ENCODE measurements around the gene B9D1. TPM values are rescaled to one million over a fixed set of nuclear protein-coding genes. Genes with fewer than 3 reads are reported as not detected.

B9D1 gene
- total and polyA plus RNA-seq, 2 of the 13 experiments (the other 11 are each of a cell fraction or from before 2014, with no cell fraction given) = 27.7 to 31.1 TPM

GRCh38 chr17:19336938-19337711 is 25.4 kb downstream of the B9D1 start (continued):
- TF ChIP-seq, protein P1, sequence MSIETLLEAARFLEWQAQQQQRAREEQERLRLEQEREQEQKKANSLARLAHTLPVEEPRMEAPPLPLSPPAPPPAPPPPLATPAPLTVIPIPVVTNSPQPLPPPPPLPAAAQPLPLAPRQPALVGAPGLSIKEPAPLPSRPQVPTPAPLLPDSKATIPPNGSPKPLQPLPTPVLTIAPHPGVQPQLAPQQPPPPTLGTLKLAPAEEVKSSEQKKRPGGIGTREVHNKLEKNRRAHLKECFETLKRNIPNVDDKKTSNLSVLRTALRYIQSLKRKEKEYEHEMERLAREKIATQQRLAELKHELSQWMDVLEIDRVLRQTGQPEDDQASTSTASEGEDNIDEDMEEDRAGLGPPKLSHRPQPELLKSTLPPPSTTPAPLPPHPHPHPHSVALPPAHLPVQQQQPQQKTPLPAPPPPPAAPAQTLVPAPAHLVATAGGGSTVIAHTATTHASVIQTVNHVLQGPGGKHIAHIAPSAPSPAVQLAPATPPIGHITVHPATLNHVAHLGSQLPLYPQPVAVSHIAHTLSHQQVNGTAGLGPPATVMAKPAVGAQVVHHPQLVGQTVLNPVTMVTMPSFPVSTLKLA (IDR thresholded peaks at IDR 0.05) = peak; percentile 27
- TF ChIP-seq KIAA2018 (CRISPR knock-in tag; IDR thresholded peaks at IDR 0.05; ENCODE audit: borderline replicate concordance) (no peak), ZNF605 (CRISPR knock-in tag; IDR thresholded peaks at IDR 0.05) (peak; percentile 71; the same call in 1 of the 2 replicates), ZNF224 (CRISPR knock-in tag; IDR thresholded peaks at IDR 0.05) (0 out of 2 replicates have a peak, but pooled peaks have one; percentile 86), JUND (CRISPR knock-in tag; IDR thresholded peaks at IDR 0.05) (no peak), ZBTB7A (CRISPR knock-in tag; IDR thresholded peaks at IDR 0.05) (peak; percentile 78), ZFP36L1 (CRISPR knock-in tag; IDR thresholded peaks at IDR 0.05) (0 out of 2 replicates have a peak, but pooled peaks have one; percentile 50), PHF20 (CRISPR knock-in tag; IDR thresholded peaks at IDR 0.05) (peak; percentile 38), HMGXB4 (CRISPR knock-in tag; IDR thresholded peaks at IDR 0.05; ENCODE audit: borderline replicate concordance in 1 of 2, low read depth in 1 of 2) (peak; percentile 60 to 82; a peak in 3 of 4 replicates), GMEB1 (CRISPR knock-in tag; IDR thresholded peaks at IDR 0.05; ENCODE audit: borderline replicate concordance) (peak; percentile 59; the same call in 1 of the 2 replicates), ZNF230 (CRISPR knock-in tag; IDR thresholded peaks at IDR 0.05) (0 out of 2 replicates have a peak, but pooled peaks have one; percentile 21)
- TF ChIP-seq, protein P2, sequence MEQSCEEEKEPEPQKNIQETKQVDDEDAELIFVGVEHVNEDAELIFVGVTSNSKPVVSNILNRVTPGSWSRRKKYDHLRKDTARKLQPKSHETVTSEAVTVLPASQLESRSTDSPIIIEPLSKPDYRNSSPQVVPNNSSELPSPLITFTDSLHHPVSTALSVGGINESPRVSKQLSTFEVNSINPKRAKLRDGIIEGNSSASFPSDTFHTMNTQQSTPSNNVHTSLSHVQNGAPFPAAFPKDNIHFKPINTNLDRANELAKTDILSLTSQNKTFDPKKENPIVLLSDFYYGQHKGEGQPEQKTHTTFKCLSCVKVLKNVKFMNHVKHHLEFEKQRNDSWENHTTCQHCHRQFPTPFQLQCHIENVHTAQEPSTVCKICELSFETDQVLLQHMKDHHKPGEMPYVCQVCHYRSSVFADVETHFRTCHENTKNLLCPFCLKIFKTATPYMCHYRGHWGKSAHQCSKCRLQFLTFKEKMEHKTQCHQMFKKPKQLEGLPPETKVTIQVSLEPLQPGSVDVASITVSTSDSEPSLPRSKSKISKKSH (CRISPR knock-in tag; IDR thresholded peaks at IDR 0.05; ENCODE audit: borderline replicate concordance) = peak; percentile 96
